Measurements from ENCODE around the gene OCA2.
A peak's percentile ranks its signal among the peaks of the same experiment; 100 is the strongest.

Gene OCA2

GRCh38 chr15:27933562-27933961 is 165.6 kb downstream of the OCA2 start:
- TF ChIP-seq CTCF (IDR thresholded peaks at IDR 0.05; ENCODE audit: control insufficient read depth, extremely low read depth, insufficient read depth) = no peak
- H3K4me3 ChIP-seq (ENCODE audit: low read depth, low read length) = no peak overlapping the region
- no peak for DNase-seq (ENCODE audit: low read depth)

GRCh38 chr15:27932600-27932999 is 166.5 kb downstream of the OCA2 start:
- H3K4me3 ChIP-seq (ENCODE audit: low read depth, low read length) = no peak overlapping the region
- DNase-seq (ENCODE audit: low read depth) = no peak
- TF ChIP-seq CTCF (IDR thresholded peaks at IDR 0.05; ENCODE audit: control insufficient read depth, extremely low read depth, insufficient read depth) = no peak

- H3K4me3 ChIP-seq (ENCODE audit: low read depth, low read length) = no peak overlapping the region
- TF ChIP-seq CTCF (IDR thresholded peaks at IDR 0.05; ENCODE audit: control insufficient read depth, extremely low read depth, insufficient read depth) = no peak
- no peak for DNase-seq (ENCODE audit: low read depth)
Measured at GRCh38 chr15:27928386-27928785, 170.7 kb downstream of the OCA2 start.

GRCh38 chr15:27912283-27912682 is 186.8 kb downstream of the OCA2 start:
- H3K4me3 ChIP-seq (ENCODE audit: low read depth, low read length) = no peak overlapping the region
- DNase-seq (ENCODE audit: low read depth) = no peak
- TF ChIP-seq CTCF (IDR thresholded peaks at IDR 0.05; ENCODE audit: control insufficient read depth, extremely low read depth, insufficient read depth) = peak; percentile 19; the same call in 1 of the 2 replicates

- H3K4me3 ChIP-seq (ENCODE audit: low read depth, low read length) = no peak overlapping the region
- no peak for DNase-seq (ENCODE audit: low read depth)
- TF ChIP-seq CTCF (IDR thresholded peaks at IDR 0.05; ENCODE audit: control insufficient read depth, extremely low read depth, insufficient read depth) = no peak
Measured at GRCh38 chr15:27906802-27907201, 192.3 kb downstream of the OCA2 start.

- no peak for TF ChIP-seq CTCF (IDR thresholded peaks at IDR 0.05; ENCODE audit: control insufficient read depth, extremely low read depth, insufficient read depth)
- no peak overlapping the region for H3K4me3 ChIP-seq (ENCODE audit: low read depth, low read length)
- DNase-seq (ENCODE audit: low read depth) = no peak
Measured at GRCh38 chr15:27903405-27903804, 195.7 kb downstream of the OCA2 start.

- H3K4me3 ChIP-seq (ENCODE audit: low read depth, low read length) = no peak overlapping the region
- no peak for TF ChIP-seq CTCF (IDR thresholded peaks at IDR 0.05; ENCODE audit: control insufficient read depth, extremely low read depth, insufficient read depth)
- DNase-seq (ENCODE audit: low read depth) = no peak
Measured at GRCh38 chr15:27902680-27903385, 196.3 kb downstream of the OCA2 start.

Data from LNCaP clone FGC (cell line).